ES-I3 (cell line): ENCODE data around the gene RHBG.

Experiments
- H3K36me3 ChIP-seq: 2 replicates; pipeline ENCODE4 v1.6.1; 2013; ENCODE audit warnings: mild to moderate bottlenecking, low read length, control low read depth, moderate library complexity; ENCODE audit not compliant: insufficient read depth
- H3K4me1 ChIP-seq: 2 replicates; pipeline ENCODE4 v1.6.1; 2013; ENCODE audit warnings: mild to moderate bottlenecking, control low read depth, low read length; ENCODE audit not compliant: insufficient read depth
- H3K9ac ChIP-seq: 2 replicates; pipeline ENCODE4 v1.6.1; 2013; ENCODE audit warnings: low read depth, mild to moderate bottlenecking, low read length, moderate library complexity
- H3K9me3 ChIP-seq: 2 replicates; pipeline ENCODE4 v1.6.1; 2013; ENCODE audit warnings: mild to moderate bottlenecking, low read length, moderate library complexity; ENCODE audit not compliant: control insufficient read depth, insufficient read depth

The RHBG gene

GRCh38 chr1:156400191-156400935 is 31.4 kb downstream of the RHBG start:
- Histone ChIP-seq H3K9ac (no peak overlapping the region), H3K36me3 (no peaks in the 10 kb centered on the region), H3K4me1 (peaks cover 22% of the 10 kb centered on the region; the same call in 1 of the 2 replicates), H3K9me3 (no peaks in the 10 kb centered on the region)

GRCh38 chr1:156401041-156401574 is 32.1 kb downstream of the RHBG start:
- Histone ChIP-seq H3K9ac (no peak overlapping the region), H3K4me1 (peaks cover 22% of the 10 kb centered on the region; the same call in 1 of the 2 replicates), H3K9me3 (no peaks in the 10 kb centered on the region), H3K36me3 (no peaks in the 10 kb centered on the region)

- Histone ChIP-seq H3K9me3 (no peaks in the 10 kb centered on the region), H3K9ac (no peak overlapping the region), H3K4me1 (peaks cover 22% of the 10 kb centered on the region; the same call in 1 of the 2 replicates), H3K36me3 (no peaks in the 10 kb centered on the region)
Observed at GRCh38 chr1:156401681-156402081, 32.7 kb downstream of the RHBG start.

GRCh38 chr1:156402331-156403020 is 33.5 kb downstream of the RHBG start:
- H3K36me3 ChIP-seq, result no peaks in the 10 kb centered on the region
- peaks cover 22% of the 10 kb centered on the region; the same call in 1 of the 2 replicates for H3K4me1 ChIP-seq
- H3K9ac ChIP-seq, result no peak overlapping the region
- no peaks in the 10 kb centered on the region for H3K9me3 ChIP-seq

- Histone ChIP-seq H3K9ac (no peak overlapping the region), H3K4me1 (peaks cover 8% of the 10 kb centered on the region; the same call in 1 of the 2 replicates), H3K36me3 (no peaks in the 10 kb centered on the region), H3K9me3 (no peaks in the 10 kb centered on the region)
Observed at GRCh38 chr1:156405670-156406069, 36.7 kb downstream of the RHBG start.

GRCh38 chr1:156406251-156406650 is 37.2 kb downstream of the RHBG start:
- Histone ChIP-seq H3K9ac (no peak overlapping the region), H3K4me1 (peaks cover 2% of the 10 kb centered on the region; the same call in 1 of the 2 replicates), H3K36me3 (no peaks in the 10 kb centered on the region), H3K9me3 (no peaks in the 10 kb centered on the region)

- 0 out of 2 replicates have a peak, but pooled peaks cover 1% of the 10 kb centered on the region for H3K4me1 ChIP-seq
- H3K9me3 ChIP-seq, result no peaks in the 10 kb centered on the region
- H3K9ac ChIP-seq, result no peak overlapping the region
- H3K36me3 ChIP-seq, result no peaks in the 10 kb centered on the region
Observed at GRCh38 chr1:156407344-156407743, 38.3 kb downstream of the RHBG start.

- no peaks in the 10 kb centered on the region for H3K9me3 ChIP-seq
- H3K36me3 ChIP-seq, result no peaks in the 10 kb centered on the region
- peaks cover 5% of the 10 kb centered on the region; the same call in 1 of the 2 replicates for H3K4me1 ChIP-seq
- no peak overlapping the region for H3K9ac ChIP-seq
Observed at GRCh38 chr1:156407760-156408159, 38.7 kb downstream of the RHBG start.

- H3K4me1 ChIP-seq, result peaks cover 5% of the 10 kb centered on the region; the same call in 1 of the 2 replicates
- H3K9ac ChIP-seq, result no peak overlapping the region
- no peaks in the 10 kb centered on the region for H3K9me3 ChIP-seq
- H3K36me3 ChIP-seq, result no peaks in the 10 kb centered on the region
Observed at GRCh38 chr1:156409439-156409838, 40.4 kb downstream of the RHBG start.

- H3K4me1 ChIP-seq, result peaks cover 5% of the 10 kb centered on the region; the same call in 1 of the 2 replicates
- H3K36me3 ChIP-seq, result no peaks in the 10 kb centered on the region
- H3K9ac ChIP-seq, result no peak overlapping the region
- no peaks in the 10 kb centered on the region for H3K9me3 ChIP-seq
Observed at GRCh38 chr1:156410238-156410637, 41.2 kb downstream of the RHBG start.

- no peaks in the 10 kb centered on the region for H3K9me3 ChIP-seq
- H3K36me3 ChIP-seq, result no peaks in the 10 kb centered on the region
- H3K9ac ChIP-seq, result no peak overlapping the region
- peaks cover 5% of the 10 kb centered on the region; the same call in 1 of the 2 replicates for H3K4me1 ChIP-seq
Observed at GRCh38 chr1:156410740-156411139, 41.7 kb downstream of the RHBG start.

GRCh38 chr1:156412653-156413321 is 43.8 kb downstream of the RHBG start:
- Histone ChIP-seq H3K36me3 (no peaks in the 10 kb centered on the region), H3K9me3 (no peaks in the 10 kb centered on the region), H3K9ac (no peak overlapping the region), H3K4me1 (peaks cover 5% of the 10 kb centered on the region; the same call in 1 of the 2 replicates)

GRCh38 chr1:156413391-156414246 is 44.6 kb downstream of the RHBG start:
- Histone ChIP-seq H3K36me3 (no peaks in the 10 kb centered on the region), H3K9ac (no peak overlapping the region), H3K4me1 (peaks cover 5% of the 10 kb centered on the region; the same call in 1 of the 2 replicates), H3K9me3 (no peaks in the 10 kb centered on the region)
